ENCODE measurements around the gene HELZ.
"Not testable (repeated sequence)": the region's sequence is repeated elsewhere in the genome, so short reads cannot be mapped to it uniquely, and the experiment has no call there.

DNA sequence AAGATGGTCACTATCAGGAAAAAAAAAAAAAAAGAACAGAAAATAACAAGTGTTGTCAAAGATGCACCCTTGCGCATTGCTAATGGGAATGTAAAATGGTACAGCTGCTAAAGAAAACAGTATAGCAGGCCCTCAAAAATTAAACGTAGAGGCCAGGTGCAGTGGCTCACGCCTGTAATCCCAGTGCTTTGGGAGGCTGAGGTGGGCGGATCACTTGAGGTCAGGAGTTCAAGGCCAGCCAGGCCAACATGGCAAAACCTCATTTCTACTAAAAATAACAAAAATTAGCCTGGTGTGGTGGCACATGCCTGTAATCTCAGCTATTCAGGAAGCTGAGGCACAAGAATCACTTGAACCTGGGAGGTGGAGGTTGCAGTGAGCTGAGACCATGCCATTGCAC, 6.6 kb upstream of the HELZ start:
- TF ChIP-seq CTCF (IDR thresholded peaks at IDR 0.05; ENCODE audit: insufficient read depth, low read depth, low read length); EZH2 (IDR thresholded peaks at IDR 0.05; ENCODE audit: insufficient read depth, low read length): not testable (repeated sequence)
